GM19438 (cell line): ENCODE measurements around the gene GEN1.

Experiments used
- ATAC-seq: cut with Tn5 transposase; IDR thresholded peaks from one replicate; pipeline ENCODE4 v1.9.1; 2021; ENCODE audit warnings: low read depth; ENCODE audit not compliant: unreplicated experiment

Gene GEN1

GRCh38 chr2:17753803-17754663 is at the start of gene GEN1, which contains the start of gene SMC6:
TSS of gene GEN1 (plus strand) at chr2:17754138. CDS start at chr2:17759944, 5,806 bp downstream.
TSS of gene SMC6 (minus strand) at chr2:17753810. CDS start at chr2:17745946, 7,864 bp downstream.
- ATAC-seq = peak; percentile 59

GRCh38 chr2:17706845-17707244 is 47.1 kb upstream of the GEN1 start:
- no peak for ATAC-seq

- ATAC-seq = no peak
Measured at GRCh38 chr2:17708501-17708900, 45.4 kb upstream of the GEN1 start.

- ATAC-seq = no peak
Measured at GRCh38 chr2:17709897-17710296, 44.0 kb upstream of the GEN1 start.

GRCh38 chr2:17710547-17711248 is 43.2 kb upstream of the GEN1 start:
- ATAC-seq = no peak

- no peak for ATAC-seq
Measured at GRCh38 chr2:17713291-17713690, 40.6 kb upstream of the GEN1 start.

GRCh38 chr2:17717666-17718065 is 36.3 kb upstream of the GEN1 start:
- ATAC-seq = no peak

- no peak for ATAC-seq
Measured at GRCh38 chr2:17718689-17719088, 35.2 kb upstream of the GEN1 start.

GRCh38 chr2:17719562-17720371 is 34.2 kb upstream of the GEN1 start:
- no peak for ATAC-seq

- ATAC-seq = no peak
Measured at GRCh38 chr2:17728210-17728609, 25.7 kb upstream of the GEN1 start.

GRCh38 chr2:17729880-17730279 is 24.1 kb upstream of the GEN1 start:
- no peak for ATAC-seq

- ATAC-seq = no peak
Measured at GRCh38 chr2:17733599-17733998, 20.3 kb upstream of the GEN1 start.

- no peak for ATAC-seq
Measured at GRCh38 chr2:17735864-17736263, 18.1 kb upstream of the GEN1 start.

GRCh38 chr2:17736989-17737388 is 16.9 kb upstream of the GEN1 start:
- ATAC-seq = no peak

GRCh38 chr2:17740203-17740602 is 13.7 kb upstream of the GEN1 start:
- no peak for ATAC-seq

- no peak for ATAC-seq
Measured at GRCh38 chr2:17747684-17748452, 6.1 kb upstream of the GEN1 start.

GRCh38 chr2:17748745-17749144 is 5.2 kb upstream of the GEN1 start:
- no peak for ATAC-seq

- peak; percentile 21 for ATAC-seq
Measured at GRCh38 chr2:17749753-17750438, 4.0 kb upstream of the GEN1 start.

- ATAC-seq = no peak
Measured at GRCh38 chr2:17752246-17752645, 1.7 kb upstream of the GEN1 start.
